Activated naive CD8-positive, alpha-beta T cell (primary cell): ENCODE measurements around the gene FUBP3.

Experiments
- H3K27ac Mint-ChIP-seq: one replicate; pipeline ENCODE4 v1.8.0; 2021; ENCODE audit warnings: mixed read lengths
- H3K27me3 Mint-ChIP-seq: one replicate; pipeline ENCODE4 v1.8.0; 2021; ENCODE audit warnings: mixed read lengths
- H3K36me3 Mint-ChIP-seq: one replicate; pipeline ENCODE4 v1.8.0; 2021; ENCODE audit warnings: mixed read lengths
- H3K4me1 Mint-ChIP-seq: one replicate; pipeline ENCODE4 v1.8.0; 2021; ENCODE audit warnings: low read depth, mixed read lengths
- H3K4me3 Mint-ChIP-seq: one replicate; pipeline ENCODE4 v1.8.0; 2021; ENCODE audit warnings: mild to moderate bottlenecking, mixed read lengths
- H3K9me3 Mint-ChIP-seq: one replicate; pipeline ENCODE4 v1.8.0; 2021; ENCODE audit warnings: low read depth, mixed read lengths

FUBP3 gene

GRCh38 chr9:130578865-130579737 lies at the start of gene FUBP3:
Gene FUBP3 (plus strand): TSS chr9:130579577. CDS start chr9:130579681, 104 bp downstream.
- H3K4me3 Mint-ChIP-seq = peak within 1 kb of the TSS; percentile 93
- H3K4me1 Mint-ChIP-seq = peaks cover 44% of the 10 kb centered on the region

GRCh38 chr9:130530938-130531337 lies 48.4 kb upstream of the FUBP3 start:
- Mint-ChIP-seq H3K4me3 (no peak overlapping the region), H3K9me3 (no peaks in the 10 kb centered on the region), H3K27ac (no peak overlapping the region), H3K36me3 (no peaks in the 10 kb centered on the region), H3K4me1 (peaks cover 5% of the 10 kb centered on the region), H3K27me3 (peaks cover 13% of the 10 kb centered on the region)

More at GRCh38 chr9:130578865-130579737, at the start of gene FUBP3:
- no peaks in the 10 kb centered on the region for H3K36me3 Mint-ChIP-seq
- no peaks in the 10 kb centered on the region for H3K9me3 Mint-ChIP-seq
- no peaks in the 10 kb centered on the region for H3K27me3 Mint-ChIP-seq
- H3K27ac Mint-ChIP-seq = peak within 1 kb of the TSS; percentile 91

- no peaks in the 10 kb centered on the region for H3K9me3 Mint-ChIP-seq
- no peak overlapping the region for H3K27ac Mint-ChIP-seq
- H3K4me3 Mint-ChIP-seq = no peak overlapping the region
- H3K36me3 Mint-ChIP-seq = no peaks in the 10 kb centered on the region
- peaks cover 6% of the 10 kb centered on the region for H3K4me1 Mint-ChIP-seq
- H3K27me3 Mint-ChIP-seq = peaks cover 16% of the 10 kb centered on the region
Measured at GRCh38 chr9:130531670-130532069, 47.7 kb upstream of the FUBP3 start.

- peaks cover 12% of the 10 kb centered on the region for H3K4me1 Mint-ChIP-seq
- no peaks in the 10 kb centered on the region for H3K9me3 Mint-ChIP-seq
- H3K36me3 Mint-ChIP-seq = no peaks in the 10 kb centered on the region
- no peak overlapping the region for H3K27ac Mint-ChIP-seq
- peaks cover 20% of the 10 kb centered on the region for H3K27me3 Mint-ChIP-seq
- H3K4me3 Mint-ChIP-seq = no peak overlapping the region
Measured at GRCh38 chr9:130532426-130533080, 46.8 kb upstream of the FUBP3 start.

- Mint-ChIP-seq H3K4me1 (peaks cover 18% of the 10 kb centered on the region), H3K4me3 (peak overlapping the region; percentile 4), H3K27ac (no peak overlapping the region), H3K36me3 (no peaks in the 10 kb centered on the region), H3K27me3 (peaks cover 44% of the 10 kb centered on the region), H3K9me3 (no peaks in the 10 kb centered on the region)
Measured at GRCh38 chr9:130535818-130536521, 43.4 kb upstream of the FUBP3 start.

GRCh38 chr9:130536701-130537107 lies 42.7 kb upstream of the FUBP3 start:
- H3K36me3 Mint-ChIP-seq = no peaks in the 10 kb centered on the region
- H3K4me3 Mint-ChIP-seq = no peak overlapping the region
- H3K9me3 Mint-ChIP-seq = no peaks in the 10 kb centered on the region
- peaks cover 44% of the 10 kb centered on the region for H3K27me3 Mint-ChIP-seq
- peaks cover 18% of the 10 kb centered on the region for H3K4me1 Mint-ChIP-seq
- H3K27ac Mint-ChIP-seq = no peak overlapping the region

- H3K27me3 Mint-ChIP-seq = peaks cover 44% of the 10 kb centered on the region
- peaks cover 18% of the 10 kb centered on the region for H3K4me1 Mint-ChIP-seq
- no peak overlapping the region for H3K27ac Mint-ChIP-seq
- H3K36me3 Mint-ChIP-seq = no peaks in the 10 kb centered on the region
- no peaks in the 10 kb centered on the region for H3K9me3 Mint-ChIP-seq
- peak overlapping the region; percentile 20 for H3K4me3 Mint-ChIP-seq
Measured at GRCh38 chr9:130537346-130538050, 41.9 kb upstream of the FUBP3 start.

- Mint-ChIP-seq H3K36me3 (no peaks in the 10 kb centered on the region), H3K4me1 (peaks cover 18% of the 10 kb centered on the region), H3K4me3 (no peak overlapping the region), H3K27me3 (peaks cover 40% of the 10 kb centered on the region), H3K9me3 (no peaks in the 10 kb centered on the region), H3K27ac (no peak overlapping the region)
Measured at GRCh38 chr9:130539420-130540223, 39.8 kb upstream of the FUBP3 start.

- no peak overlapping the region for H3K27ac Mint-ChIP-seq
- no peaks in the 10 kb centered on the region for H3K9me3 Mint-ChIP-seq
- H3K4me1 Mint-ChIP-seq = peaks cover 12% of the 10 kb centered on the region
- H3K4me3 Mint-ChIP-seq = no peak overlapping the region
- H3K27me3 Mint-ChIP-seq = peaks cover 32% of the 10 kb centered on the region
- H3K36me3 Mint-ChIP-seq = no peaks in the 10 kb centered on the region
Measured at GRCh38 chr9:130541533-130541932, 37.8 kb upstream of the FUBP3 start.

- Mint-ChIP-seq H3K9me3 (no peaks in the 10 kb centered on the region), H3K27me3 (peaks cover 27% of the 10 kb centered on the region), H3K36me3 (no peaks in the 10 kb centered on the region), H3K27ac (no peak overlapping the region), H3K4me3 (no peak overlapping the region), H3K4me1 (peaks cover 9% of the 10 kb centered on the region)
Measured at GRCh38 chr9:130542038-130542437, 37.3 kb upstream of the FUBP3 start.

GRCh38 chr9:130542457-130543228 lies 36.7 kb upstream of the FUBP3 start:
- Mint-ChIP-seq H3K4me3 (no peak overlapping the region), H3K27me3 (peaks cover 23% of the 10 kb centered on the region), H3K36me3 (no peaks in the 10 kb centered on the region), H3K27ac (no peak overlapping the region), H3K9me3 (no peaks in the 10 kb centered on the region), H3K4me1 (peaks cover 5% of the 10 kb centered on the region)

- Mint-ChIP-seq H3K4me1 (peaks cover 2% of the 10 kb centered on the region), H3K27me3 (peaks cover 16% of the 10 kb centered on the region), H3K27ac (no peak overlapping the region), H3K9me3 (no peaks in the 10 kb centered on the region), H3K4me3 (no peak overlapping the region), H3K36me3 (no peaks in the 10 kb centered on the region)
Measured at GRCh38 chr9:130543368-130543767, 36.0 kb upstream of the FUBP3 start.

- no peak overlapping the region for H3K4me3 Mint-ChIP-seq
- H3K36me3 Mint-ChIP-seq = no peaks in the 10 kb centered on the region
- peaks cover 2% of the 10 kb centered on the region for H3K4me1 Mint-ChIP-seq
- H3K9me3 Mint-ChIP-seq = no peaks in the 10 kb centered on the region
- peaks cover 11% of the 10 kb centered on the region for H3K27me3 Mint-ChIP-seq
- H3K27ac Mint-ChIP-seq = no peak overlapping the region
Measured at GRCh38 chr9:130543859-130544258, 35.5 kb upstream of the FUBP3 start.
